WTC11 (cell line): ENCODE data around the gene SIM1. TPM values are rescaled to one million over a fixed set of nuclear protein-coding genes. Genes with fewer than 3 reads are reported as not detected.

Experiments
- ATAC-seq: fragments of 200-7000 bp; cut with Tn5 transposase; 2 replicates; pipeline ENCODE4 v1.10.0; 2021; ENCODE audit warnings: mild to moderate bottlenecking, moderate library complexity
- CTCF ChIA-PET: fragments of 300-600 bp; sonication (Branson Sonifier 250); formaldehyde crosslinking; loops from one replicate; lab custom pipeline; 2021; ENCODE audit warnings: antibody characterized with exemption; lab: Charles Lee
- POLR2A ChIA-PET: fragments of 350-600 bp; sonication (Branson Sonifier 250); formaldehyde crosslinking; loops from one replicate; lab custom pipeline; 2021; ENCODE audit warnings: antibody characterized with exemption; lab: Charles Lee
- DNase-seq: peaks from one replicate; pipeline ENCODE4 v3.0.0; 2021; ENCODE audit warnings: low spot score
- H3K27ac Mint-ChIP-seq: 2 replicates; pipeline ENCODE4 v1.8.0; 2021; ENCODE audit warnings: mixed read lengths
- H3K27me3 Mint-ChIP-seq: 2 replicates; pipeline ENCODE4 v1.8.0; 2021; ENCODE audit warnings: low read depth, mild to moderate bottlenecking, moderate library complexity, mixed read lengths
- H3K36me3 Mint-ChIP-seq: 2 replicates; pipeline ENCODE4 v1.8.0; 2021; ENCODE audit warnings: mixed read lengths
- H3K4me1 Mint-ChIP-seq: 2 replicates; pipeline ENCODE4 v1.8.0; 2022; ENCODE audit warnings: mixed read lengths
- H3K4me3 Mint-ChIP-seq: 2 replicates; pipeline ENCODE4 v1.8.0; 2021; ENCODE audit warnings: mild to moderate bottlenecking, moderate library complexity, mixed read lengths
- H3K9me3 Mint-ChIP-seq: 2 replicates; pipeline ENCODE4 v1.8.0; 2021; ENCODE audit warnings: mixed read lengths
- ATF1 ChIP-seq: sonication (generic); formaldehyde crosslinking; IDR thresholded peaks from 2 replicates; pipeline ENCODE4 v1.8.1; 2023; ENCODE audit warnings: mild to moderate bottlenecking, moderate library complexity, missing genetic modification reagents
- CREM ChIP-seq: sonication (generic); formaldehyde crosslinking; IDR thresholded peaks from 2 replicates; pipeline ENCODE4 v1.8.1; 2022; ENCODE audit warnings: mild to moderate bottlenecking, missing genetic modification reagents, moderate library complexity
- ELF4 ChIP-seq: sonication (generic); formaldehyde crosslinking; IDR thresholded peaks from 2 replicates; pipeline ENCODE4 v1.8.1; 2022; ENCODE audit warnings: low read depth, mild to moderate bottlenecking, moderate library complexity, missing genetic modification reagents
- GTF2I ChIP-seq: fragments of 250-450 bp; sonication (Bioruptor Pico); conservative IDR thresholded peaks from 2 replicates; pipeline ENCODE4 v1.4.0; 2021; ENCODE audit warnings: mild to moderate bottlenecking
- HMGA2 ChIP-seq: fragments of 250-450 bp; sonication (Bioruptor Pico); IDR thresholded peaks from 2 replicates; pipeline ENCODE4 v1.4.0; 2021; ENCODE audit warnings: mild to moderate bottlenecking, moderate library complexity
- IRF1 ChIP-seq: sonication (generic); formaldehyde crosslinking; IDR thresholded peaks from 2 replicates; pipeline ENCODE4 v1.8.0; 2023; ENCODE audit warnings: missing genetic modification reagents
- JUN ChIP-seq: sonication (generic); formaldehyde crosslinking; IDR thresholded peaks from 2 replicates; pipeline ENCODE4 v1.8.0; 2023; ENCODE audit warnings: mild to moderate bottlenecking, missing genetic modification reagents
- MYBL2 ChIP-seq: sonication (generic); formaldehyde crosslinking; IDR thresholded peaks from 2 replicates; pipeline ENCODE4 v1.8.1; 2023; ENCODE audit warnings: mild to moderate bottlenecking, moderate library complexity, missing genetic modification reagents
- NR2C2 ChIP-seq: sonication (generic); formaldehyde crosslinking; IDR thresholded peaks from 2 replicates; pipeline ENCODE4 v1.8.0; 2022; ENCODE audit warnings: mild to moderate bottlenecking, missing genetic modification reagents
- NR3C1 ChIP-seq: sonication (generic); formaldehyde crosslinking; conservative IDR thresholded peaks from 2 replicates; pipeline ENCODE4 v1.8.1; 2023; ENCODE audit warnings: low read depth, mild to moderate bottlenecking, missing genetic modification reagents
- OVOL2 ChIP-seq: fragments of 250-450 bp; sonication (Bioruptor Pico); IDR thresholded peaks from 2 replicates; pipeline ENCODE4 v1.9.0; 2021; ENCODE audit warnings: mild to moderate bottlenecking, borderline replicate concordance
- PRRX2 ChIP-seq: fragments of 250-450 bp; sonication (Bioruptor Pico); IDR thresholded peaks from 2 replicates; pipeline ENCODE4 v1.8.0; 2021; ENCODE audit warnings: mild to moderate bottlenecking
- SMAD3 ChIP-seq: sonication (generic); formaldehyde crosslinking; IDR thresholded peaks from 2 replicates; pipeline ENCODE4 v1.8.0; 2022; ENCODE audit warnings: missing genetic modification reagents, mild to moderate bottlenecking, borderline replicate concordance
- SOX15 ChIP-seq: fragments of 250-450 bp; sonication (Bioruptor Pico); IDR thresholded peaks from 2 replicates; pipeline ENCODE4 v1.9.0; 2021; ENCODE audit warnings: mild to moderate bottlenecking
- SP1 ChIP-seq: sonication (generic); formaldehyde crosslinking; conservative IDR thresholded peaks from 2 replicates; pipeline ENCODE4 v1.8.1; 2022; ENCODE audit warnings: missing genetic modification reagents
- USF1 ChIP-seq: sonication (generic); formaldehyde crosslinking; IDR thresholded peaks from 2 replicates; pipeline ENCODE4 v1.8.0; 2022; ENCODE audit warnings: mild to moderate bottlenecking, missing genetic modification reagents
- ZBTB21 ChIP-seq: sonication (generic); formaldehyde crosslinking; IDR thresholded peaks from 2 replicates; pipeline ENCODE4 v1.8.1; 2023; ENCODE audit warnings: mild to moderate bottlenecking, missing genetic modification reagents, borderline replicate concordance
- ZNF121 ChIP-seq: sonication (generic); formaldehyde crosslinking; IDR thresholded peaks from 2 replicates; pipeline ENCODE4 v1.8.0; 2023; ENCODE audit warnings: missing genetic modification reagents
- ZNF219 ChIP-seq: sonication (generic); formaldehyde crosslinking; IDR thresholded peaks from 2 replicates; pipeline ENCODE4 v1.8.0; 2023; ENCODE audit warnings: missing genetic modification reagents, mild to moderate bottlenecking, borderline replicate concordance
- ZNF281 ChIP-seq: sonication (generic); formaldehyde crosslinking; IDR thresholded peaks from 2 replicates; pipeline ENCODE4 v1.8.0; 2023; ENCODE audit warnings: mild to moderate bottlenecking, missing genetic modification reagents
- total RNA-seq: library from RNA; stranded (reverse); gene quantifications from 3 replicates; pipeline ENCODE4 v1.2.3, GENCODE V29; 2021
- TF ChIP-seq, protein P1 (sequence below): fragments of 250-450 bp; sonication (Bioruptor Pico); IDR thresholded peaks from 2 replicates; pipeline ENCODE4 v1.9.0; 2021; ENCODE audit warnings: mild to moderate bottlenecking
- TF ChIP-seq, protein P2 (sequence below): fragments of 250-450 bp; sonication (Bioruptor Pico); IDR thresholded peaks from 2 replicates; pipeline ENCODE4 v2.1.2; 2022; ENCODE audit warnings: mild to moderate bottlenecking, moderate library complexity
- TF ChIP-seq, protein P3 (sequence below): sonication (generic); formaldehyde crosslinking; IDR thresholded peaks from 2 replicates; pipeline ENCODE4 v1.8.0; 2022; ENCODE audit warnings: mild to moderate bottlenecking, missing genetic modification reagents
- TF ChIP-seq, protein P4 (sequence below): sonication (generic); formaldehyde crosslinking; IDR thresholded peaks from 2 replicates; pipeline ENCODE4 v1.8.1; 2023; ENCODE audit warnings: mild to moderate bottlenecking, missing genetic modification reagents

SIM1 gene
- total RNA-seq, 1 experiment from 2014 or later: 0.09 TPM

DNA sequence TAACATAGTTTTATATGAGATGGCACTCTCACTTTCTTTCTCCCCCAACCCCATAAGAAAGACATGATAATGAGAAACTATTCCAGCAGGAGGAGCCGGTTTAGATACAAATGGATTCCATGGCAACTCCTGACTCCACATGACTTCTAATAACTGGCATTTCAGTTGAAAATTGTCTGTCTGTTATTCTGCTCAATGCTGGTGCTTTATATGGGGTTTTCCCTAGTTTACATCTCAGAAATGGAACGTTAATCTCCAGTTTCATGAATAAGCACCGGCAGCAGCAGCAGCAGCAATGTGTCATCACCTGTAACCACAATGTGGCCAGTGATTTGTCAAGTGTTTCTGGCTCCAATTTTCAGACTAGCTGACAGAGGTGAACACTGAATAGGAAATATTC lies 8.0 kb upstream of the SIM1 start (continued):
- no peak for TF ChIP-seq ZNF281
- no peak for TF ChIP-seq ELF4 (CRISPR knock-in tag)
- TF ChIP-seq SOX15: no peak
- TF ChIP-seq NR3C1 (CRISPR knock-in tag): no peak
- TF ChIP-seq ZNF219 (CRISPR knock-in tag): no peak
- TF ChIP-seq CREM (CRISPR knock-in tag): no peak
- TF ChIP-seq OVOL2: no peak
- no peak for TF ChIP-seq GTF2I
- TF ChIP-seq JUN: no peak
- TF ChIP-seq ATF1: no peak
- TF ChIP-seq, protein P1, sequence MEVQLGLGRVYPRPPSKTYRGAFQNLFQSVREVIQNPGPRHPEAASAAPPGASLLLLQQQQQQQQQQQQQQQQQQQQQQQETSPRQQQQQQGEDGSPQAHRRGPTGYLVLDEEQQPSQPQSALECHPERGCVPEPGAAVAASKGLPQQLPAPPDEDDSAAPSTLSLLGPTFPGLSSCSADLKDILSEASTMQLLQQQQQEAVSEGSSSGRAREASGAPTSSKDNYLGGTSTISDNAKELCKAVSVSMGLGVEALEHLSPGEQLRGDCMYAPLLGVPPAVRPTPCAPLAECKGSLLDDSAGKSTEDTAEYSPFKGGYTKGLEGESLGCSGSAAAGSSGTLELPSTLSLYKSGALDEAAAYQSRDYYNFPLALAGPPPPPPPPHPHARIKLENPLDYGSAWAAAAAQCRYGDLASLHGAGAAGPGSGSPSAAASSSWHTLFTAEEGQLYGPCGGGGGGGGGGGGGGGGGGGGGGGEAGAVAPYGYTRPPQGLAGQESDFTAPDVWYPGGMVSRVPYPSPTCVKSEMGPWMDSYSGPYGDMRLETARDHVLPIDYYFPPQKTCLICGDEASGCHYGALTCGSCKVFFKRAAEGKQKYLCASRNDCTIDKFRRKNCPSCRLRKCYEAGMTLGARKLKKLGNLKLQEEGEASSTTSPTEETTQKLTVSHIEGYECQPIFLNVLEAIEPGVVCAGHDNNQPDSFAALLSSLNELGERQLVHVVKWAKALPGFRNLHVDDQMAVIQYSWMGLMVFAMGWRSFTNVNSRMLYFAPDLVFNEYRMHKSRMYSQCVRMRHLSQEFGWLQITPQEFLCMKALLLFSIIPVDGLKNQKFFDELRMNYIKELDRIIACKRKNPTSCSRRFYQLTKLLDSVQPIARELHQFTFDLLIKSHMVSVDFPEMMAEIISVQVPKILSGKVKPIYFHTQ (CRISPR knock-in tag): no peak
- TF ChIP-seq USF1: no peak

DNA sequence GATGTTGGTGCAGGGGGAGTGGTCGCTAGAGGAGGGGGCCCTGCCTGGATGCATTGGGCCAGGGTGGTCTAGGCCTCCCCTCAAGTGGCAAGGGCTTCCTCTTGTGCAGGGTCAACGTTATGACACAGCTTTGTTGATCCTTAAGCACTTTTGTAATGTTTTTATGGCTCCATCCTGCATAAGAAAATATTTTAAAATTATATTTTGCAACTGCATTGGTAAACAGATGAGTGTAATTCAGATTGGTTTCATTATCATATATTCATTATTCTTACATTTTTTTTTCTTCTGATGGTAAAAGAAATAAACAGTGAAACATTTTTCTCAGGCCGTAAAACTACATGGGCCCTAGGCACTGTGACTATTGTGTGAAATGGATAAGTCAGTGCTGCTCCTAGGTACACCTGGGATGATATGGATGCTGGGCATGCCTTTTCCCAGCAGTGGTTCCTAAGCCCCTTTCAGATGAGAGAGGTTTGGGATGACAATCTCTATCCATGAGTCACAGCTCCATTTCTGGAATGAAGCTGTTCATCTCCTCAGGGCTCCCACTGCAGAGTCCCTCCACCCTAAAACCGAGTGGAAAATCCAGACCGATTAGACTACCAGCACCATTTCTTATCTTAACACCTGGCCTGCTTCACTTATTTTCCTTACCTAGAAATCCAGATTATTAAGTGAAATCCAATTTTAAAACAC lies 5.8 kb upstream of the SIM1 start:
- ChIA-PET POLR2A (no interaction called here), CTCF (interaction anchor here (1.2 to 2.8 kb wide), 2 partner anchors 10 to 361 kb away, joined by 4 to 26 read pairs; no protein-coding TSS in a partner anchor)
- ATAC-seq (no peak), DNase-seq (no peak)
- H3K36me3 Mint-ChIP-seq: no peaks in the 10 kb centered on the region
- H3K27me3 Mint-ChIP-seq: peaks cover 3% of the 10 kb centered on the region
- no peak overlapping the region for H3K4me3 Mint-ChIP-seq
- no peak overlapping the region for H3K27ac Mint-ChIP-seq
- no peaks in the 10 kb centered on the region for H3K9me3 Mint-ChIP-seq
- peaks cover 35% of the 10 kb centered on the region for H3K4me1 Mint-ChIP-seq
- TF ChIP-seq SP1 (CRISPR knock-in tag): no peak
- no peak for TF ChIP-seq MYBL2
- no peak for TF ChIP-seq IRF1 (CRISPR knock-in tag)
- TF ChIP-seq NR2C2 (CRISPR knock-in tag): no peak
- TF ChIP-seq, protein P2, sequence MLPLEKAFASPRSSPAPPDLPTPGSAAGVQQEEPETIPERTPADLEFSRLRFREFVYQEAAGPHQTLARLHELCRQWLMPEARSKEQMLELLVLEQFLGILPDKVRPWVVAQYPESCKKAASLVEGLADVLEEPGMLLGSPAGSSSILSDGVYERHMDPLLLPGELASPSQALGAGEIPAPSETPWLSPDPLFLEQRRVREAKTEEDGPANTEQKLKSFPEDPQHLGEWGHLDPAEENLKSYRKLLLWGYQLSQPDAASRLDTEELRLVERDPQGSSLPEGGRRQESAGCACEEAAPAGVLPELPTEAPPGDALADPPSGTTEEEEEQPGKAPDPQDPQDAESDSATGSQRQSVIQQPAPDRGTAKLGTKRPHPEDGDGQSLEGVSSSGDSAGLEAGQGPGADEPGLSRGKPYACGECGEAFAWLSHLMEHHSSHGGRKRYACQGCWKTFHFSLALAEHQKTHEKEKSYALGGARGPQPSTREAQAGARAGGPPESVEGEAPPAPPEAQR (CRISPR knock-in tag): no peak
- no peak for TF ChIP-seq HMGA2 (CRISPR knock-in tag)
- no peak for TF ChIP-seq ZNF121 (CRISPR knock-in tag)
- TF ChIP-seq PRRX2: no peak
- TF ChIP-seq, protein P3, sequence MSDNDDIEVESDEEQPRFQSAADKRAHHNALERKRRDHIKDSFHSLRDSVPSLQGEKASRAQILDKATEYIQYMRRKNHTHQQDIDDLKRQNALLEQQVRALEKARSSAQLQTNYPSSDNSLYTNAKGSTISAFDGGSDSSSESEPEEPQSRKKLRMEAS (CRISPR knock-in tag): no peak
- no peak for TF ChIP-seq ZNF281
- TF ChIP-seq SMAD3: no peak
- no peak for TF ChIP-seq ZBTB21
- no peak for TF ChIP-seq ZNF219 (CRISPR knock-in tag)
- TF ChIP-seq, protein P4, sequence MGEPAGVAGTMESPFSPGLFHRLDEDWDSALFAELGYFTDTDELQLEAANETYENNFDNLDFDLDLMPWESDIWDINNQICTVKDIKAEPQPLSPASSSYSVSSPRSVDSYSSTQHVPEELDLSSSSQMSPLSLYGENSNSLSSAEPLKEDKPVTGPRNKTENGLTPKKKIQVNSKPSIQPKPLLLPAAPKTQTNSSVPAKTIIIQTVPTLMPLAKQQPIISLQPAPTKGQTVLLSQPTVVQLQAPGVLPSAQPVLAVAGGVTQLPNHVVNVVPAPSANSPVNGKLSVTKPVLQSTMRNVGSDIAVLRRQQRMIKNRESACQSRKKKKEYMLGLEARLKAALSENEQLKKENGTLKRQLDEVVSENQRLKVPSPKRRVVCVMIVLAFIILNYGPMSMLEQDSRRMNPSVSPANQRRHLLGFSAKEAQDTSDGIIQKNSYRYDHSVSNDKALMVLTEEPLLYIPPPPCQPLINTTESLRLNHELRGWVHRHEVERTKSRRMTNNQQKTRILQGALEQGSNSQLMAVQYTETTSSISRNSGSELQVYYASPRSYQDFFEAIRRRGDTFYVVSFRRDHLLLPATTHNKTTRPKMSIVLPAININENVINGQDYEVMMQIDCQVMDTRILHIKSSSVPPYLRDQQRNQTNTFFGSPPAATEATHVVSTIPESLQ: no peak
